Pulmonary artery endothelial cell (primary cell): Measurements from ENCODE around the gene SULF2. TPM values are rescaled to one million over a fixed set of nuclear protein-coding genes. Genes with fewer than 3 reads are reported as not detected.
"Not testable (repeated sequence)": the region's sequence is repeated elsewhere in the genome, so short reads cannot be mapped to it uniquely, and the experiment has no call there.

ENCODE experiments used
- DNase-seq: peaks from one replicate; pipeline ENCODE4 v3.0.0-alpha.2; 2011; ENCODE audit warnings: low read depth, low spot score
- total RNA-seq: library from RNA; depleted of rRNA; stranded (reverse); fragments of >200 nt; gene quantifications from 2 replicates; pipeline ENCODE4 v1.2.3, GENCODE V29; 2014

Gene SULF2
- total RNA-seq, 1 donor from 2014 or later = 64.6 TPM

GRCh38 chr20:47804972-47805371 lies 19.7 kb upstream of the SULF2 start:
- not testable (repeated sequence) for DNase-seq

DNA sequence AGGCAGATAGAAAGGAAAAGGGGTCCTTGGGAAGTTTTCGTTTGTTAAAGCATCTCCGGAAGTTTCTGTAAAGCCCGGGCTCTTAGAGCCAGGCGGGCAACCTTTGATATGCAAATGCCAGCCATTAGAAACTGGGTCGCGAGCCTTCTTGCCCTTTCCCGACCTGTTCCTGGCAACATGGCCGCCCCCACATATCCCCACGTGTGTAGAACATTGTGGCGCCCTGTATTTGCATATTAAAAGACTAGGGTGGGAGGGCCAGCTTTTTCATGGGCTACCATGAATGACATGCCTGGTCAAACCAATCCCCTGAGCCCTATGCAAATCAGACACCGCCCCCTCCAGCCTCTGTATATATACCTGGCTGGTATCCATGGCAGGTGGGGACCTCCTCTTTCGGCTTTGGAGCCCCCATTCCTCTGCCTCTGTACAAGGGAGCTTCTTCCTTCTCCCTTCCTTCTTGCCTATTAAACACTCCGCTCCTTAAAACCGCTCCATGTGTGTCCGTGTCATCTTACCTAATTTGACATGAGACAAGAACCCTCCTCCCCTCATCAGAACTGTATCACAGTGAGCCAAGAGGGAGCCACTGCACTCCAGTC lies 19.0 kb upstream of the SULF2 start:
- DNase-seq = not testable (repeated sequence)

GRCh38 chr20:47802975-47803374 lies 17.7 kb upstream of the SULF2 start:
- no peak for DNase-seq

DNA sequence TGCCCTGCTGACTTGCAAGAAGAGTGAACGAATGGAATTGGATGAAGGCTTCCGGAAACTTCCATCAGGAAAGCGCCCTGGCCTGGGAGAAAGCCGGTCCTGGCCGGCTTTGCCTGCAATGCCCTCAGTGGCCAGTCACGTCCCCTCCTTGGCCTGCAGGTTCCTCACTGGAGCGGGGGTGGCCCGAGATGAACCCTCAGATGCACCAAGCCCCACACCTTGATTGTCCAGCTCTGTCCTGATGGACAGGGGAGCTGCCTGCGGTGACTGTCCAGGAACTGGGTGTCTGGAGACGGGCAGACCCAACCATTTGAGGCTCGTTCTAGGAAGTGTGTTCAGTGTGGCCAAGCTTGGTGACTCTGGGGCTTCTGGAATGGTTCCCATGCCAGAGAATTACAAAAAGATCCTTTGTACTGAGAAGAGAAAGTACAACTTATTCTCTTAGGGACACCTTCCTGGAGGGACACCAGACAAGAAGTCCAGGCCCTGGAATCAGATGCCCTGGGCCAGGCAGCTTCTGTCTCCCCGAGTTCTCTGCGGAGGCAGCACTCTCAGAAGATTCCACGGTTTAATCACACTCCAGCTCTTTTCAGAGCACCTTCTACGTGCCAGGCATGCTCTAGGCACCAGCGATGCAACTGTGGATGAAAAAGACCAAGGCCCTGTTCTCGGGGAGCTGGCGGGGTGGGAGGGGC lies 17.1 kb upstream of the SULF2 start:
- DNase-seq = no peak

- no peak for DNase-seq
Measured at GRCh38 chr20:47801759-47802158, 16.5 kb upstream of the SULF2 start.

DNA sequence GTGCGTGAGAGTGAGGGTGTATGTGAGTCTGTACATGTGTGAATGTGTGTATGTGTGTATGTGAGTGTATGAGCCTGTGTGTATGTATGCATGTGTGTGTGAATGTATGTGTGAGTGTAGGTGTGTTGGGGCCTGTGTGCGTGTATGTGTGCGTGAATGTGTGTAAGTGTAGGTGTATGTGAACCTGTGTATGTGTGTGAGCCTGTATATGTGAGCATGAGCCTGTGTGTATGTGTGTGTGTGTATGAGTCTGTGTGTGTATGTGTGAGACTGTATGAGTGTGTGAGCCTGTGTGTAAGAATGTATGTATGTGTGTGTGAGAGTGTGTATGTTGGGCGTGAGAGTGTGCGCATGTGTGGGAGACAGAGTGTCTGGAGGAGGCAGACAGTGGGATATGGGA lies 15.8 kb upstream of the SULF2 start:
- no peak for DNase-seq

GRCh38 chr20:47800623-47801022 lies 15.3 kb upstream of the SULF2 start:
- no peak for DNase-seq

GRCh38 chr20:47799116-47799715 lies 13.9 kb upstream of the SULF2 start:
- DNase-seq = no peak

GRCh38 chr20:47796971-47797370 lies 11.7 kb upstream of the SULF2 start:
- DNase-seq = no peak

- DNase-seq = no peak
Measured at GRCh38 chr20:47795214-47795907, 10.1 kb upstream of the SULF2 start.

DNA sequence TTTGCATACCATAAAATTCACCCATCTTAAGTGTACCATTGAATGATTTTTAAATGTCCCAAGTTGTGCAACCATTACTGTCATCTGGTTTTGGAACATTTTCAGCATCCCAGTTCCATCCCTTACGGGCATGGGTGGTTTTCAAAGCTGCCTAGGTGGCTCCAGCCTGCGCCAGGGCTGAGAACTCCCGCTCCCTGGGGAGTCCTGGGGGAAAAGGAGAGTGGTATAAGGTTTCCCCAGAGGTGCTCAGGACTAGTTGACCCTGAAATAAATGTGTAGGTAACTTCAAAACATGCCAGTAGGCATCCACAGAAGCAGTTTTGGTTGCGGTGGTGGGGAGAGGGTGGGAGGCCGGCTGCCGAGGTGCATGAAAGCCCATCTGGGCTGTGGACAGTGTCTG lies 9.0 kb upstream of the SULF2 start:
- not testable (repeated sequence) for DNase-seq

DNA sequence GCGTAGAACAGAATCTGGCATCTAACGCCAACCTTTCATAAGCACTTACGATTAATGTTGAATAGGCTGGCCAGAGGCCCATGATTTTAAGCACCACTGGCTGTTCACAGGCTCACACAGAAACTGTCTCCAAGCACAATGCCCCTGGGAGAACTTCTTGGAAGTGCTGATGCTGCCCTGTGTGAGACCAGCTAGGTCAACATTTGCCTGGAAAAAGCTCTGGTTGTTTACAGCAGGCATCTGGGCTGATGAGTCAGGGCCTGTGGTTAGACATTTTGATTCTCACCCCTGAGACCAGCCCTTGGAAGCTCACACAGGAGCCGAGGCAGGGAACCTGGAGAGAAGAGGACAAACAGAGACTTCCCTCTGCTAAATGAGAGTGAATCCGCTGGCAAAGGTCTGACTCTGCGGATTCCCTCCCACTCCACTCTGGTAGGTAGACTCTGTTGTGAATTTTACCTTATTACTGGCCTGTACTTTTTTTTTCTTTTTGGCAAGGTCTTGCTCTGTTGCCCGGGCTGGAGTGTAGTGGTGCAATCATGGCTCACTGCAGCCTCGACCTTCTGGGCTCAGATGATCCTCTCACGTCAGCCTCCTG lies 6.8 kb upstream of the SULF2 start:
- peak; percentile 63 for DNase-seq

- no peak for DNase-seq
Measured at GRCh38 chr20:47791084-47791599, 5.9 kb upstream of the SULF2 start.

GRCh38 chr20:47790580-47790965 lies 5.3 kb upstream of the SULF2 start:
- no peak for DNase-seq

DNA sequence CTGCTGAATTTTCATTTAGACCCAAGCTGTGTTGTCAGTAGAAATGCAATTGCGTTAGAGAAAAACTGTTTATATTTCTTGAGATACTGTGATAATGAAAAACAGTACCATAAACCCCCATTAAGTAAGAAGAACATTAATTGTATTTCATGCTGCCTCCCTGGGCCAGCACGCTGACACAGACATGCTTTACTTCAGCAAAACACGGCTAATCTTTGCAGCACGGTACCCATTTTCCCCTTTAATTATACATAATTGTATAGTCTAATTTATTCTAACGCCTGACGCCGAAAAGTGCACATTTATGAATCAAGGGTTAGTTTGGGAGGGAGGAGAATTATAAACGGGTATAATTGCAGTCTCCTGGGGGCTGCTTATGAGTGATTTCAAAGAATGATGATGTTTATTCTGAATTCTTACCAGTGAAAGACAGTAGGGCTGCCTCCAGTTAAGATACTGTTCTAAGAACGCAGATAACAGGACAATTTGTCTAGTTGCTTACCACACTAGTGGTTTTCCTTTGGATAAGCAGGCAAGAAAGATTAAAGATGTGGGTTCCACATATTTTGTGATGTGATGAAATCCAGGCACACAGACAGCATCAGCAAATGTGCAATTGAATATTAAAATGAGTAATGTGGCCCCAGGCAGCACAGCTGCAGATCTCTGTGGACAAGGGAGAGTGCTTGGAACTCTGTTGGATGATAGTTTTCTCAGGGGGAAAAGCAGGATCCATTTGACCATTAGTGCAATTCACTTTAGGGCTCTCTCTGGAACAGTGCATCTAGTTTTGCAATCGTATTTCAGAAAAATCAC lies 4.7 kb upstream of the SULF2 start:
- no peak for DNase-seq

DNA sequence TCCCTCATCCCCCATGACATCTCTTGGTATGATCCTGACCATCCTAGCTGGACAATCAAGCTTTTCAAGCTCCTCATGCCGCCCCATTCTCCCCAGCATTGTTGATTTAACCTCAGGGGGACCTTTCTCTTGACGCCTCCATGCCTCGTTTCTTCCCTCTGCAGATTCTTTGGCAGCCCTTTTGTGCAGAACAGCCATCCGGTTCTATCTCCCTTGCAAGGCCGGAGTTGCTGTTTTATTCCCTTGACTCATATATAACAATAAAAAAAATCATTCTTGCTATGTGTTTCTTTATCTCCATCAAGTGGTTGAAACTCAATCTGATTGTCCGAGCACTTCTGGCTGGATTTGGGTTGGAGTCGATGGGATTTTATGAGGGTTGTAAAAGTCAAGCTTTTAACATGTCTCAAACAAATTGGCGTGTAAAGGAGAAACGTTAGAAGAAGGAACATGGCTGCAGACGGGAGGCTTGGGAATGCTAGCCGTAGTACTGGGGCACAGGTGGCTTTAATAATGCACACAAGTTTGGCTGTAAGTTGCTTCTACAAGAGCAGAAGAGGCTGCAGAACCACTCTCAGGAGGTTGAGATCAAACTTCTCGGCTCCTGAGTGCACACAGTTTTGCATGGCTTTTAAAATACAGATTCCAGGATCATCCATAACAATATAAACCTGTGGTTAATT lies 3.9 kb upstream of the SULF2 start:
- no peak for DNase-seq

DNA sequence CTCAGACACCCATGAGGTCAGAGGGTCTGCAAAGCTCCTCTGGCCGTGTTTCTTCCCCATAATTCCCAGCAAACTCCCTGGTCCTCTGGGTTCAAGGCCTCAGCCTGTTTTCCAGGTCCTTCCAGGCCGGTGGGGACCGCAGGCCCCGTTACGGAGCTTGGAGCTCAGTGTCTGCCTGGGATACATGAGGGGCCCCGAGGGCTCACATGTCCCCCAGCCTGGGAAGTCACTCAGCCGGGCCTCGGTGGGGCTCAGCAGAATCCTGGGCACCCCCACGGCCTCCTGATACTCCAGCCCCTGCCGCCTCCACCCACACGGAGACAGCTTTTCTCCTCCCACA lies 3.4 kb upstream of the SULF2 start:
- DNase-seq = no peak

GRCh38 chr20:47786765-47787107 lies 1.5 kb upstream of the SULF2 start:
- DNase-seq = no peak

DNA sequence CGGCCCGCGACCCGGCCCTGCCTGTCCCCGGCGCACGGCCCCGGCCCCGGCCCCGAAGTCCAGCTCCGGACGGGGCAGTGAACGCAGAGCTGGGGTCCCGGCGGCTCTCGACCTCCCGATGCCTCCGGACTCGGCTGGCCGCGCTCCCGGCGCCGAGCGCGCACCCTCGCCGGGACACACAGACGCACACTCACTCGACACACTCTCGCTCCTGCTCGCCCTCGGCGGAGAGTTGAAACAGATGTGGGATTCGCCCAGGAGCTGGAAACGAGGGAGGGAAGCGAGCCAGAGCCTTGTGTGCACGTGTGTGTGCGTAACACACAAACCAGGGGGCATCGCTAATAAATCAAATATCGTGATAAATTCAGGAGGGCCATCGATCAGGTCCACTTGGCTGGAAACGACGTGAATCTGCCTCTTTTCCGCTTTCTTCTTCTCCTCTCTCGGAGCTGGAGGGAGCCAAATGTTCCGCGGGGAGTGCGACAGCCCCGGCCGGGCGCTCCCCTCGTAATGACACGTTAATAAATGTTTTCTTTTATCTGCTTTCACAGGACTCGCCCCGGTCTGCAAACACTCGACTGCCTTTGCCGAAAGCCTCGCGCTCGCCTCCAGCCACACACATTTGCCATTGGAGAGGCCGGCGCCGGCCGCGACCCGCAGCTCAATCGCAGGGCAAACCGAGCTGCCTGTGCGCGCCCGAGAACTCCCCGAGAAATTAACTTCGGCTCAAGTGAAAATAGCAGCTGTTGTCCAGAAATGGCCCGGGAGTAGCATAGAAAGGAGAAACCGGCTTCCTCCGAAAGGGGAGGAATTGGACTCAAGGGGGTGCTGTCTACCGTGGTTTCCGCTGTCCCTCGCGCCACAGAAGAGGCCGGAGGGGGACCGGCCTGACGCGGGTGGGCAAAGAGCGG lies 828 bp upstream of the SULF2 start:
- peak; percentile 48 for DNase-seq
